Measurements from ENCODE around the gene OR1F1. TPM values are rescaled to one million over a fixed set of nuclear protein-coding genes. Genes with fewer than 3 reads are reported as not detected.

OR1F1 gene
- total RNA-seq, 6 experiments from 2014 or later = not detected

DNA sequence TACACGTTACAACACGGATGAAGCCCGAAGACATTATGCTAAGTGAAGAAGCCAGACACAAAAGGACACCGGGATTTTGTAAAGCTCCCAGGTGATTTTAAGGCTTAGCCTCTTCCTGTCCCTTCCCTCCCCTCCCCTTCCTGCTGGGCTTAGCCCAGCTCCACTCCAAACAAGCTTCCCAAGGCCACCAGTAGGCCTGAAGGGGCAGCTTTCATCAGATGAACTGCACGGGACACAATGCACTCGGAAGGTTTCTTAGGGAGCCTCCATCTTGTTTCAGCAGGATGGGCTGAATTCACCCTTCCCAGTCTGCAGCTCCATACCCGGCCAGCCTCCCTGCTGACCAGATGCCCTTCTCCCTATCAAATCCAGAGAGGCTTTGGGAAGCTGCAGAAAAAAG lies 58.0 kb downstream of the OR1F1 start:
- intact Hi-C loops (cut with DNase I) = no loop called here
- Histone ChIP-seq H3K9me3 (no peaks in the 10 kb centered on the region), H3K36me3 (no peaks in the 10 kb centered on the region), H3K27me3 (no peaks in the 10 kb centered on the region), H3K4me1 (no peaks in the 10 kb centered on the region), H3K4me3 (no peak overlapping the region), H3K27ac (no peak overlapping the region)
- TF ChIP-seq, protein P1, sequence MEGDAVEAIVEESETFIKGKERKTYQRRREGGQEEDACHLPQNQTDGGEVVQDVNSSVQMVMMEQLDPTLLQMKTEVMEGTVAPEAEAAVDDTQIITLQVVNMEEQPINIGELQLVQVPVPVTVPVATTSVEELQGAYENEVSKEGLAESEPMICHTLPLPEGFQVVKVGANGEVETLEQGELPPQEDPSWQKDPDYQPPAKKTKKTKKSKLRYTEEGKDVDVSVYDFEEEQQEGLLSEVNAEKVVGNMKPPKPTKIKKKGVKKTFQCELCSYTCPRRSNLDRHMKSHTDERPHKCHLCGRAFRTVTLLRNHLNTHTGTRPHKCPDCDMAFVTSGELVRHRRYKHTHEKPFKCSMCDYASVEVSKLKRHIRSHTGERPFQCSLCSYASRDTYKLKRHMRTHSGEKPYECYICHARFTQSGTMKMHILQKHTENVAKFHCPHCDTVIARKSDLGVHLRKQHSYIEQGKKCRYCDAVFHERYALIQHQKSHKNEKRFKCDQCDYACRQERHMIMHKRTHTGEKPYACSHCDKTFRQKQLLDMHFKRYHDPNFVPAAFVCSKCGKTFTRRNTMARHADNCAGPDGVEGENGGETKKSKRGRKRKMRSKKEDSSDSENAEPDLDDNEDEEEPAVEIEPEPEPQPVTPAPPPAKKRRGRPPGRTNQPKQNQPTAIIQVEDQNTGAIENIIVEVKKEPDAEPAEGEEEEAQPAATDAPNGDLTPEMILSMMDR (IDR thresholded peaks at IDR 0.05) = no peak
- TF ChIP-seq POLR2A (IDR thresholded peaks at IDR 0.05) = no peak
- WGBS (ENCODE audit: insufficient coverage, low coverage, low lambda C conversion rate, missing lambda C conversion rate) = 73% methylated on average over 7 of the region's 7 CpGs
- no peak for ATAC-seq
- no peak for DNase-seq

DNA sequence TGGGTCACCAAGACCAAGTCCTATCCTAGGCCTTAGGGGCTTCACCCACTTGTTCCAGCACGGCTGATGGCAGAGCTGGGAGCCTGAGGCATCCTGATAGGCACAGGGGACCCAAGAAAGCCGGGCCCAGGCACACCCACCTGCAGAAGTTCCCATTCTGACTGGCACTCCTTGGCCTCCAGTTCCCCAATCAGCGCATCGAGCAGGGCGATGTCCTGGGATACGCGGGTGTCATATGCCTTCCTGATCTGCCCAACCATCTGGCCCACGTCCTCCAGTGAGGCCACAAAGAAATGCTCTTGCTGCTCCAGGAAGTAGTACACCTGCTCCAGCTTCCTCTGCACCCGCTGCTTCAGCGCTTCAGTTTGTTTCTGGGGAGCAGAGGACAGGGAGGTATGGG lies 58.9 kb downstream of the OR1F1 start:
- Histone ChIP-seq H3K27ac (no peak overlapping the region), H3K27me3 (no peaks in the 10 kb centered on the region), H3K36me3 (no peaks in the 10 kb centered on the region), H3K4me3 (no peak overlapping the region), H3K4me1 (no peaks in the 10 kb centered on the region), H3K9me3 (no peaks in the 10 kb centered on the region)
- WGBS (ENCODE audit: insufficient coverage, low coverage, low lambda C conversion rate, missing lambda C conversion rate) = no CpG with 5 or more reads among the region's 10 CpGs
- DNase-seq = no peak
- no peak for TF ChIP-seq POLR2A (IDR thresholded peaks at IDR 0.05)
- TF ChIP-seq, protein P1 (IDR thresholded peaks at IDR 0.05) = no peak
- intact Hi-C loops (cut with DNase I) = no loop called here
- ATAC-seq = no peak

DNA sequence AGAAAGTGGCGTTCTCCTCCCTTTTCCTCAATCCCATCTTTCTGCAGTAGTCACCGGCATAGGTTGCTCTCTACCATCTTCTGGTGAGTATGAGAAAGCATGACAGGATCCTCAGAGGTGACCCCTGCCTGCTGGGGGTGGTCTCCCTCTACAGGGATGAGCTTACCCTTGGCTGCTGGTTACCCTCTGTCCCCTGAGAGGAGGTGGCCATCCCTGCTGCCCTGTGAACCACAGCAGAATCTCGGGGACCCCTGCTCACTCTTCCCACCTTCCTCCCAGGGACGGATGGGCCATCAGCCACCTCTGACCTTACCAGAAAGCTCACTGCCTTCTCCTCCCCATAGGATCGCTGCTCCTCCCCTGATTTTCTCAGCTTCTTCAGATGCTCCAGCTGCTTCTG lies 60.6 kb downstream of the OR1F1 start:
- ATAC-seq (no peak), DNase-seq (no peak)
- WGBS (ENCODE audit: insufficient coverage, low coverage, low lambda C conversion rate, missing lambda C conversion rate) = no CpG with 5 or more reads among the region's 5 CpGs
- H3K4me3 ChIP-seq = no peak overlapping the region
- no peaks in the 10 kb centered on the region for H3K4me1 ChIP-seq
- H3K27ac ChIP-seq = no peak overlapping the region
- no peak for TF ChIP-seq POLR2A (IDR thresholded peaks at IDR 0.05)
- TF ChIP-seq, protein P1 (IDR thresholded peaks at IDR 0.05) = no peak
- no peaks in the 10 kb centered on the region for H3K9me3 ChIP-seq
- no peaks in the 10 kb centered on the region for H3K27me3 ChIP-seq
- intact Hi-C loops (cut with DNase I) = no loop called here
- H3K36me3 ChIP-seq = no peaks in the 10 kb centered on the region

DNA sequence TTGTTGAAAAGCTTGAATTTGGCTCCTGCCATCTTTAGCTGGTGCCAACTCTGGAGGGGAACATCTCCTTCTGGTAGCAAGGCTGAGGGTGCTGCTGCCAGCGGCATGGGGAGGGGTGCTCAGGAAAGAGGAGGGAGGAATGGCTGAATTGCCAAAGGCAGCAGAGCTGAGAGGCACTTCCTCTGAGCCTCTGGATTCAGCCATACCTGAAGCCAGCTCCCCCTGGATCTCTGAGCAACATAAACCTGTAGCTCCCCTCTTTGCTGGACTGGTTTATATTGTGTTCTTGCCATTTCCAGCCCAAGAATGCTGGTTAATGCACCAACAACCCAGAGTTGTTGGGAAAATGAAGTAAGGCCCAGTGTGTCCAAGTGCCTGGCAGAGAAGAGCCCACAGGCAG lies 61.0 kb downstream of the OR1F1 start:
- 67% methylated on average over 1 of the region's 1 CpG for WGBS (ENCODE audit: insufficient coverage, low coverage, low lambda C conversion rate, missing lambda C conversion rate)
- TF ChIP-seq POLR2A (IDR thresholded peaks at IDR 0.05) = no peak
- TF ChIP-seq, protein P1 (IDR thresholded peaks at IDR 0.05) = no peak
- intact Hi-C loops (cut with DNase I) = no loop called here
- ATAC-seq (no peak), DNase-seq (no peak)
- no peaks in the 10 kb centered on the region for H3K36me3 ChIP-seq
- no peaks in the 10 kb centered on the region for H3K9me3 ChIP-seq
- no peaks in the 10 kb centered on the region for H3K4me1 ChIP-seq
- H3K27ac ChIP-seq = no peak overlapping the region
- H3K27me3 ChIP-seq = no peaks in the 10 kb centered on the region
- H3K4me3 ChIP-seq = no peak overlapping the region

DNA sequence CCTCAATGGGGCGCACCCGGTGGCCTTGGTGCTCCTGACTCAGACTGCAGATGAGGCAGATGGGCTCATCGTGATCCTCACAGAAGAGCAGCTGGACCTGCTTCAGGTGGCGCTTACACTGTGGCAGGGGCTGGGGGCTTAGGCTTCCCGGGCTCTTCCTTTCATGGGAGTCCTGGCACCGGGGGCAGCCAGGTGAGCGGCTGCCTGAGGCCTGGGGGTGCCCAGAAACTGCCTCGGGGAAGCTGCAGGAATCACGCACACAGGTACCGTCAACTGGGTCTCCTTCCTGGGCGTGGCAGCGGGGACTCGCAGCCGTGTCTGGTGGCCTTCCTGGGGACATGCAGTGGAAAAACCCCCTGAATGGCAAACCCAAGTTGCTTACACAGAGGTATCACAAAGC lies 61.4 kb downstream of the OR1F1 start:
- intact Hi-C loops (cut with DNase I) = no loop called here
- Histone ChIP-seq H3K9me3 (no peaks in the 10 kb centered on the region), H3K27me3 (no peaks in the 10 kb centered on the region), H3K36me3 (no peaks in the 10 kb centered on the region), H3K4me3 (no peak overlapping the region), H3K27ac (no peak overlapping the region), H3K4me1 (no peaks in the 10 kb centered on the region)
- WGBS (ENCODE audit: insufficient coverage, low coverage, low lambda C conversion rate, missing lambda C conversion rate) = 73% methylated on average over 3 of the region's 14 CpGs
- no peak for TF ChIP-seq POLR2A (IDR thresholded peaks at IDR 0.05)
- TF ChIP-seq, protein P1 (IDR thresholded peaks at IDR 0.05) = no peak
- ATAC-seq (peak in 1 of 4 donors; percentile 10), DNase-seq (no peak)
